Endothelial cell of umbilical vein (primary cell): ENCODE measurements around the gene INTS4.

Source experiments
- CTCF ChIP-seq, 2 donors: IDR thresholded peaks; 1 replicate in 1 of 2; 2 replicates in 1 of 2; pipeline ENCODE4 v1.5.1; 2011; ENCODE audit warnings: low read length in 2 of 2, mild to moderate bottlenecking in 2 of 2, moderate library complexity in 2 of 2, control low read depth in 1 of 2, inconsistent platforms in 1 of 2, low read depth in 1 of 2; ENCODE audit not compliant: insufficient read depth in 1 of 2; ENCODE audit errors: extremely low read depth in 1 of 2
- EZH2 ChIP-seq: IDR thresholded peaks from 2 replicates; pipeline ENCODE4 v1.6.1; 2012; ENCODE audit warnings: borderline replicate concordance, low read depth, mild to moderate bottlenecking, moderate library complexity, low read length, inconsistent platforms; ENCODE audit not compliant: severe bottlenecking
- FOS ChIP-seq: IDR thresholded peaks from 2 replicates; pipeline ENCODE4 v1.6.1; 2011; ENCODE audit warnings: mild to moderate bottlenecking, low read length, moderate library complexity, borderline replicate concordance; ENCODE audit not compliant: insufficient read depth
- JUN ChIP-seq: IDR thresholded peaks from 2 replicates; pipeline ENCODE4 v1.6.1; 2011; ENCODE audit warnings: borderline replicate concordance, low read depth; ENCODE audit not compliant: insufficient read length, insufficient read depth
- MAX ChIP-seq: IDR thresholded peaks from 2 replicates; pipeline ENCODE4 v1.6.1; 2011; ENCODE audit not compliant: insufficient read depth, insufficient read length
- MYC ChIP-seq: IDR thresholded peaks from one replicate; pipeline ENCODE4 v1.6.1; 2011; ENCODE audit warnings: mild to moderate bottlenecking, low read depth, low read length
- POLR2A ChIP-seq: IDR thresholded peaks from 2 replicates; pipeline ENCODE4 v1.6.1; 2012; ENCODE audit warnings: low read depth, mild to moderate bottlenecking, control low read depth, low read length
- POLR2AphosphoS5 ChIP-seq: IDR thresholded peaks from 2 replicates; pipeline ENCODE4 v1.6.1; 2012; ENCODE audit warnings: low read depth, mild to moderate bottlenecking, control low read depth, low read length, moderate library complexity; ENCODE audit not compliant: insufficient read depth

- TF ChIP-seq EZH2 (no peak), CTCF (IDR thresholded peaks at IDR 0.05; ENCODE audit: extremely low read depth in 1 of 2, insufficient read depth in 1 of 2, low read depth in 1 of 2, low read length in 2 of 2) (no peak), MYC (no peak), POLR2A (no peak), MAX (no peak), JUN (no peak), POLR2AphosphoS5 (no peak), FOS (no peak)
These were observed 28.1 kb downstream of the INTS4 start for GRCh38 chr11:77966338-77966737.
